ENCODE results near the gene FARP1.
A peak's percentile ranks its signal among the peaks of the same experiment; 100 is the strongest.

FARP1 gene

GRCh38 chr13:98475522-98475921 is 332.6 kb downstream of the FARP1 start:
- Histone ChIP-seq H3K36me3 (ENCODE audit: control insufficient read depth, insufficient read depth, low read length) (peaks cover 15% of the 10 kb centered on the region), H3K27ac (ENCODE audit: low read length) (no peak overlapping the region), H3K4me3 (ENCODE audit: low read length) (no peak overlapping the region), H3K27me3 (ENCODE audit: control insufficient read depth, insufficient read depth, low read length) (no peaks in the 10 kb centered on the region), H3K9me3 (ENCODE audit: control insufficient read depth, insufficient read depth, low read length) (no peaks in the 10 kb centered on the region), H3K4me1 (ENCODE audit: control insufficient read depth, insufficient read depth, low read length) (peaks cover 9% of the 10 kb centered on the region)
- WGBS (ENCODE audit: insufficient coverage, insufficient read length): no CpG with 5 or more reads among the region's 13 CpGs
- DNase-seq (ENCODE audit: low read depth, low spot score): peak; percentile 55

- Histone ChIP-seq H3K27ac (ENCODE audit: low read length) (no peak overlapping the region), H3K27me3 (ENCODE audit: control insufficient read depth, insufficient read depth, low read length) (no peaks in the 10 kb centered on the region), H3K4me3 (ENCODE audit: low read length) (no peak overlapping the region), H3K4me1 (ENCODE audit: control insufficient read depth, insufficient read depth, low read length) (peaks cover 9% of the 10 kb centered on the region), H3K36me3 (ENCODE audit: control insufficient read depth, insufficient read depth, low read length) (peaks cover 15% of the 10 kb centered on the region), H3K9me3 (ENCODE audit: control insufficient read depth, insufficient read depth, low read length) (no peaks in the 10 kb centered on the region)
- WGBS (ENCODE audit: insufficient coverage, insufficient read length): no CpG with 5 or more reads among the region's 5 CpGs
- no peak for DNase-seq (ENCODE audit: low read depth, low spot score)
Measured at GRCh38 chr13:98476106-98476505, 333.2 kb downstream of the FARP1 start.

- DNase-seq (ENCODE audit: low read depth, low spot score): no peak
- peaks cover 9% of the 10 kb centered on the region for H3K4me1 ChIP-seq (ENCODE audit: control insufficient read depth, insufficient read depth, low read length)
- no peak overlapping the region for H3K27ac ChIP-seq (ENCODE audit: low read length)
- H3K27me3 ChIP-seq (ENCODE audit: control insufficient read depth, insufficient read depth, low read length): no peaks in the 10 kb centered on the region
- H3K4me3 ChIP-seq (ENCODE audit: low read length): no peak overlapping the region
- H3K9me3 ChIP-seq (ENCODE audit: control insufficient read depth, insufficient read depth, low read length): no peaks in the 10 kb centered on the region
- peaks cover 14% of the 10 kb centered on the region for H3K36me3 ChIP-seq (ENCODE audit: control insufficient read depth, insufficient read depth, low read length)
- WGBS (ENCODE audit: insufficient coverage, insufficient read length): no CpG with 5 or more reads among the region's 13 CpGs
Measured at GRCh38 chr13:98476538-98476966, 333.7 kb downstream of the FARP1 start.

GRCh38 chr13:98478189-98479129 is 335.6 kb downstream of the FARP1 start:
- WGBS (ENCODE audit: insufficient coverage, insufficient read length): no CpG with 5 or more reads among the region's 16 CpGs
- DNase-seq (ENCODE audit: low read depth, low spot score): no peak
- no peak overlapping the region for H3K27ac ChIP-seq (ENCODE audit: low read length)
- no peaks in the 10 kb centered on the region for H3K27me3 ChIP-seq (ENCODE audit: control insufficient read depth, insufficient read depth, low read length)
- H3K4me3 ChIP-seq (ENCODE audit: low read length): no peak overlapping the region
- peaks cover 5% of the 10 kb centered on the region; the same call in 1 of the 2 replicates for H3K36me3 ChIP-seq (ENCODE audit: control insufficient read depth, insufficient read depth, low read length)
- H3K4me1 ChIP-seq (ENCODE audit: control insufficient read depth, insufficient read depth, low read length): peaks cover 12% of the 10 kb centered on the region
- no peaks in the 10 kb centered on the region for H3K9me3 ChIP-seq (ENCODE audit: control insufficient read depth, insufficient read depth, low read length)

GRCh38 chr13:98479496-98480003 is 336.7 kb downstream of the FARP1 start:
- WGBS (ENCODE audit: insufficient coverage, insufficient read length): no CpG with 5 or more reads among the region's 8 CpGs
- Histone ChIP-seq H3K4me1 (ENCODE audit: control insufficient read depth, insufficient read depth, low read length) (peaks cover 17% of the 10 kb centered on the region), H3K36me3 (ENCODE audit: control insufficient read depth, insufficient read depth, low read length) (0 out of 2 replicates have a peak, but pooled peaks cover 3% of the 10 kb centered on the region), H3K9me3 (ENCODE audit: control insufficient read depth, insufficient read depth, low read length) (no peaks in the 10 kb centered on the region), H3K27me3 (ENCODE audit: control insufficient read depth, insufficient read depth, low read length) (no peaks in the 10 kb centered on the region), H3K27ac (ENCODE audit: low read length) (no peak overlapping the region), H3K4me3 (ENCODE audit: low read length) (no peak overlapping the region)
- DNase-seq (ENCODE audit: low read depth, low spot score): no peak

- DNase-seq (ENCODE audit: low read depth, low spot score): no peak
- 100% methylated on average over 2 of the region's 15 CpGs for WGBS (ENCODE audit: insufficient coverage, insufficient read length)
Measured at GRCh38 chr13:98480915-98481877, 338.3 kb downstream of the FARP1 start.

GRCh38 chr13:98482476-98483444 is 339.9 kb downstream of the FARP1 start:
- Histone ChIP-seq H3K27me3 (ENCODE audit: control insufficient read depth, insufficient read depth, low read length) (no peaks in the 10 kb centered on the region), H3K4me3 (ENCODE audit: low read length) (no peak overlapping the region), H3K9me3 (ENCODE audit: control insufficient read depth, insufficient read depth, low read length) (no peaks in the 10 kb centered on the region), H3K27ac (ENCODE audit: low read length) (no peak overlapping the region), H3K4me1 (ENCODE audit: control insufficient read depth, insufficient read depth, low read length) (peaks cover 20% of the 10 kb centered on the region), H3K36me3 (ENCODE audit: control insufficient read depth, insufficient read depth, low read length) (no peaks in the 10 kb centered on the region)
- no peak for DNase-seq (ENCODE audit: low read depth, low spot score)
- WGBS (ENCODE audit: insufficient coverage, insufficient read length): no CpG with 5 or more reads among the region's 28 CpGs

More at GRCh38 chr13:98480915-98481877, 338.3 kb downstream of the FARP1 start:
- Histone ChIP-seq H3K4me3 (ENCODE audit: low read length) (no peak overlapping the region), H3K4me1 (ENCODE audit: control insufficient read depth, insufficient read depth, low read length) (peaks cover 24% of the 10 kb centered on the region), H3K36me3 (ENCODE audit: control insufficient read depth, insufficient read depth, low read length) (no peaks in the 10 kb centered on the region), H3K27me3 (ENCODE audit: control insufficient read depth, insufficient read depth, low read length) (no peaks in the 10 kb centered on the region), H3K9me3 (ENCODE audit: control insufficient read depth, insufficient read depth, low read length) (no peaks in the 10 kb centered on the region), H3K27ac (ENCODE audit: low read length) (no peak overlapping the region)

GRCh38 chr13:98483601-98484288 is 340.9 kb downstream of the FARP1 start:
- Histone ChIP-seq H3K9me3 (ENCODE audit: control insufficient read depth, insufficient read depth, low read length) (no peaks in the 10 kb centered on the region), H3K27me3 (ENCODE audit: control insufficient read depth, insufficient read depth, low read length) (no peaks in the 10 kb centered on the region), H3K36me3 (ENCODE audit: control insufficient read depth, insufficient read depth, low read length) (no peaks in the 10 kb centered on the region), H3K4me3 (ENCODE audit: low read length) (no peak overlapping the region), H3K4me1 (ENCODE audit: control insufficient read depth, insufficient read depth, low read length) (peaks cover 17% of the 10 kb centered on the region), H3K27ac (ENCODE audit: low read length) (no peak overlapping the region)
- DNase-seq (ENCODE audit: low read depth, low spot score): no peak
- no CpG with 5 or more reads among the region's 14 CpGs for WGBS (ENCODE audit: insufficient coverage, insufficient read length)
